Fibroblast of lung (primary cell): ENCODE results near the gene TCERG1L.

ENCODE experiments used
- EZH2 ChIP-seq: IDR thresholded peaks from 2 replicates; pipeline ENCODE4 v1.5.1; 2012; ENCODE audit warnings: low read length, control low read depth, mild to moderate bottlenecking; ENCODE audit errors: missing control alignments
- TF ChIP-seq, protein P1 (sequence below), 2 donors: IDR thresholded peaks in 1 of 2; conservative IDR thresholded peaks in 1 of 2; 1 replicate in 1 of 2; 2 replicates in 1 of 2; pipeline ENCODE4 v1.5.1; 2011 to 2012; ENCODE audit warnings: low read length in 2 of 2, control low read depth in 1 of 2, inconsistent platforms in 1 of 2, low read depth in 1 of 2, mild to moderate bottlenecking in 1 of 2

DNA sequence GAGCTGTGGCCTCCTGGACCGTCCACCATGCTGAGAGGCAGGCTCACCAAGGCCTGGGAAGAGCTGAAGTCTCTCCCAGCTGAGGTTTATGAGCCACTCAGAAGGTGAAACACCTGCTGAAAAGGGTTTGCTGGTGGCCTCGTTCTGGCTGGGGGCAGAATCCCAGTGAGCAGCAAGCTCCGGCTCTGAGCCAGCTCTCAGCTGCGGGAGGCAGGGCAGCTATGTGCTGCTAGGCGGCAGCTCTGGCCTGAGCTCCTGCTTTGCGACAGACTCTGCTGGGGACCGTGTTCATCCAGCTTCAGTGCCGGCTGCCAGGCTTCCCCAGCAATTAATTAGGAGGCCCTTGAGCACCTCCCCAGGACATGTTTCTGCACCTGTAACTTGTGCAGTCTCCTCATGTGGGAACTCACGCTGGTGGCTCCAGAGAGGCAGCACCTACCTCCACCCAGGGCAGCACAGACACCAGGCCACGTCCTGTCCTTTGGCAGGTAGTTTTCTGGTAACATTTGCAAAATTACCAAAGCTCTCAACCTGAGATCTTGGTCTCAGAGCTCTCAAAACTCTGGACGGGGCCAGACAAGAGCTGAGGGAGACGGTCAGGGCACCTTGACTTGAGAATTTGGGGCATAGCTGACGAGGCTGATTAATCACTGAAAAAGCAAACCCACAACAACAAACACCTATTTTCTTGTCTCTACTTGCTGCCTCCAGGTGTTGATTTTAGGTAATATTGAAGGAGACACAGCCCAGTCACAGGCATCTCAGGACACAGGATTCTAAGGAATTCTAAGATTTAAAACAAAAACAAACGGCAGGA lies 185.0 kb downstream of the TCERG1L start:
- TF ChIP-seq, protein P1, sequence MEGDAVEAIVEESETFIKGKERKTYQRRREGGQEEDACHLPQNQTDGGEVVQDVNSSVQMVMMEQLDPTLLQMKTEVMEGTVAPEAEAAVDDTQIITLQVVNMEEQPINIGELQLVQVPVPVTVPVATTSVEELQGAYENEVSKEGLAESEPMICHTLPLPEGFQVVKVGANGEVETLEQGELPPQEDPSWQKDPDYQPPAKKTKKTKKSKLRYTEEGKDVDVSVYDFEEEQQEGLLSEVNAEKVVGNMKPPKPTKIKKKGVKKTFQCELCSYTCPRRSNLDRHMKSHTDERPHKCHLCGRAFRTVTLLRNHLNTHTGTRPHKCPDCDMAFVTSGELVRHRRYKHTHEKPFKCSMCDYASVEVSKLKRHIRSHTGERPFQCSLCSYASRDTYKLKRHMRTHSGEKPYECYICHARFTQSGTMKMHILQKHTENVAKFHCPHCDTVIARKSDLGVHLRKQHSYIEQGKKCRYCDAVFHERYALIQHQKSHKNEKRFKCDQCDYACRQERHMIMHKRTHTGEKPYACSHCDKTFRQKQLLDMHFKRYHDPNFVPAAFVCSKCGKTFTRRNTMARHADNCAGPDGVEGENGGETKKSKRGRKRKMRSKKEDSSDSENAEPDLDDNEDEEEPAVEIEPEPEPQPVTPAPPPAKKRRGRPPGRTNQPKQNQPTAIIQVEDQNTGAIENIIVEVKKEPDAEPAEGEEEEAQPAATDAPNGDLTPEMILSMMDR (conservative IDR thresholded peaks at IDR 0.05 in 1 of 2, IDR thresholded peaks at IDR 0.05 in 1 of 2; ENCODE audit: low read depth in 1 of 2, low read length in 2 of 2) = no peak
- TF ChIP-seq EZH2 = no peak
